Left ventricle myocardium inferior (tissue), 1 donor: ENCODE results near the gene SETBP1. TPM values are rescaled to one million over a fixed set of nuclear protein-coding genes. Genes with fewer than 3 reads are reported as not detected.

ENCODE experiments used
- DNase-seq: peaks from one replicate; pipeline ENCODE4 v3.0.0-alpha.2; 2020
- H3K27ac ChIP-seq: fragments of 200-600 bp; replicated peaks from 2 replicates; pipeline ENCODE4 v1.8.0; 2021
- H3K27me3 ChIP-seq: fragments of 200-600 bp; 2 replicates; pipeline ENCODE4 v1.8.0; 2021; ENCODE audit warnings: low read depth
- H3K36me3 ChIP-seq: fragments of 200-600 bp; 2 replicates; pipeline ENCODE4 v1.8.0; 2021
- H3K4me1 ChIP-seq: fragments of 200-600 bp; 2 replicates; pipeline ENCODE4 v1.8.0; 2021
- H3K4me3 ChIP-seq: fragments of 200-600 bp; 2 replicates; pipeline ENCODE4 v1.8.0; 2021; ENCODE audit warnings: mild to moderate bottlenecking, moderate library complexity
- H3K9me3 ChIP-seq: fragments of 200-600 bp; replicated peaks from 2 replicates; pipeline ENCODE4 v1.8.0; 2021
- CTCF ChIP-seq: fragments of 200-600 bp; IDR thresholded peaks from 2 replicates; pipeline ENCODE4 v1.8.0; 2021; ENCODE audit warnings: antibody characterized with exemption, mild to moderate bottlenecking, borderline replicate concordance
- intact Hi-C: fragments of 100-400 bp; cut with micrococcal nuclease; formaldehyde crosslinking; loops from one replicate; pipeline ENCODE4 v1.11.0; 2022
- total RNA-seq: library from RNA; stranded (reverse); fragmentation: NEBNext Ultra II Directional; extraction: Animal tissue kit (Norgen Biotek cat#: 25700); gene quantifications from one replicate; pipeline ENCODE4 v1.2.1, GENCODE V29; 2021
- donor health status: DM: no; HTN: yes; CAD: no; lungs with severe emphysema.

Gene SETBP1
- total RNA-seq, 1 donor from 2014 or later: 10.3 TPM

GRCh38 chr18:44652722-44653121 lies 28.0 kb upstream of the SETBP1 start:
- H3K4me1 ChIP-seq: peaks cover 17% of the 10 kb centered on the region
- DNase-seq: no peak
- TF ChIP-seq CTCF: no peak
- no peak overlapping the region for H3K27ac ChIP-seq
- intact Hi-C loops: loop anchor here (10.0 kb wide), 1 partner anchor 552 kb away; no protein-coding TSS in a partner anchor
- no peak overlapping the region for H3K4me3 ChIP-seq
- no peaks in the 10 kb centered on the region for H3K27me3 ChIP-seq
- no peaks in the 10 kb centered on the region for H3K9me3 ChIP-seq
- H3K36me3 ChIP-seq: no peaks in the 10 kb centered on the region

- intact Hi-C loops: loop anchor here (10.0 kb wide), 1 partner anchor 550 kb away; no protein-coding TSS in a partner anchor
- no peaks in the 10 kb centered on the region for H3K27me3 ChIP-seq
- no peaks in the 10 kb centered on the region for H3K9me3 ChIP-seq
- H3K27ac ChIP-seq: no peak overlapping the region
- DNase-seq: no peak
- H3K4me1 ChIP-seq: peaks cover 17% of the 10 kb centered on the region
- H3K36me3 ChIP-seq: no peaks in the 10 kb centered on the region
- H3K4me3 ChIP-seq: no peak overlapping the region
- TF ChIP-seq CTCF: no peak
Measured at GRCh38 chr18:44654573-44654972, 26.1 kb upstream of the SETBP1 start.

- intact Hi-C loops: loop anchor here (10.0 kb wide), 1 partner anchor 549 kb away; no protein-coding TSS in a partner anchor
- no peak overlapping the region for H3K27ac ChIP-seq
Measured at GRCh38 chr18:44655435-44655834, 25.3 kb upstream of the SETBP1 start.

GRCh38 chr18:44659771-44660170 lies 20.9 kb upstream of the SETBP1 start:
- H3K4me1 ChIP-seq: peaks cover 3% of the 10 kb centered on the region
- TF ChIP-seq CTCF: no peak
- H3K36me3 ChIP-seq: no peaks in the 10 kb centered on the region
- no peaks in the 10 kb centered on the region for H3K27me3 ChIP-seq
- no peak overlapping the region for H3K27ac ChIP-seq
- no peak overlapping the region for H3K4me3 ChIP-seq
- H3K9me3 ChIP-seq: no peaks in the 10 kb centered on the region
- DNase-seq: no peak
- intact Hi-C loops: loop anchor here (10.0 kb wide), 1 partner anchor 545 kb away; no protein-coding TSS in a partner anchor

More at GRCh38 chr18:44655435-44655834, 25.3 kb upstream of the SETBP1 start:
- Histone ChIP-seq H3K4me3 (no peak overlapping the region), H3K36me3 (no peaks in the 10 kb centered on the region), H3K27me3 (no peaks in the 10 kb centered on the region), H3K9me3 (no peaks in the 10 kb centered on the region), H3K4me1 (peaks cover 17% of the 10 kb centered on the region)
- DNase-seq: no peak
- TF ChIP-seq CTCF: no peak

GRCh38 chr18:44668270-44668975 lies 12.3 kb upstream of the SETBP1 start:
- no peak for DNase-seq
- H3K27ac ChIP-seq: no peak overlapping the region
- TF ChIP-seq CTCF: no peak
- H3K9me3 ChIP-seq: no peaks in the 10 kb centered on the region
- H3K4me1 ChIP-seq: peaks cover 14% of the 10 kb centered on the region
- no peaks in the 10 kb centered on the region for H3K36me3 ChIP-seq
- no peak overlapping the region for H3K4me3 ChIP-seq
- no peaks in the 10 kb centered on the region for H3K27me3 ChIP-seq
- intact Hi-C loops: no loop called here
